GM12864 (cell line): ENCODE data around the gene AGAP9.

Experiments
- DNase-seq: peaks from one replicate; pipeline ENCODE4 v3.0.0-alpha.2; 2011; ENCODE audit warnings: low read depth
- H3K4me3 ChIP-seq: 2 replicates; pipeline ENCODE4 v1.5.1; 2011; ENCODE audit warnings: mild to moderate bottlenecking, low read depth, low read length, control low read depth
- TF ChIP-seq, protein P1 (sequence below): IDR thresholded peaks from 2 replicates; pipeline ENCODE4 v1.5.1; 2011; ENCODE audit warnings: low read depth, mild to moderate bottlenecking, moderate library complexity, low read length, control low read depth, inconsistent platforms; ENCODE audit errors: missing control alignments

Gene AGAP9

GRCh38 chr10:47454780-47455058 lies 68.7 kb downstream of the AGAP9 start:
- DNase-seq = no peak
- H3K4me3 ChIP-seq = no peak overlapping the region
- TF ChIP-seq, protein P1, sequence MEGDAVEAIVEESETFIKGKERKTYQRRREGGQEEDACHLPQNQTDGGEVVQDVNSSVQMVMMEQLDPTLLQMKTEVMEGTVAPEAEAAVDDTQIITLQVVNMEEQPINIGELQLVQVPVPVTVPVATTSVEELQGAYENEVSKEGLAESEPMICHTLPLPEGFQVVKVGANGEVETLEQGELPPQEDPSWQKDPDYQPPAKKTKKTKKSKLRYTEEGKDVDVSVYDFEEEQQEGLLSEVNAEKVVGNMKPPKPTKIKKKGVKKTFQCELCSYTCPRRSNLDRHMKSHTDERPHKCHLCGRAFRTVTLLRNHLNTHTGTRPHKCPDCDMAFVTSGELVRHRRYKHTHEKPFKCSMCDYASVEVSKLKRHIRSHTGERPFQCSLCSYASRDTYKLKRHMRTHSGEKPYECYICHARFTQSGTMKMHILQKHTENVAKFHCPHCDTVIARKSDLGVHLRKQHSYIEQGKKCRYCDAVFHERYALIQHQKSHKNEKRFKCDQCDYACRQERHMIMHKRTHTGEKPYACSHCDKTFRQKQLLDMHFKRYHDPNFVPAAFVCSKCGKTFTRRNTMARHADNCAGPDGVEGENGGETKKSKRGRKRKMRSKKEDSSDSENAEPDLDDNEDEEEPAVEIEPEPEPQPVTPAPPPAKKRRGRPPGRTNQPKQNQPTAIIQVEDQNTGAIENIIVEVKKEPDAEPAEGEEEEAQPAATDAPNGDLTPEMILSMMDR = no peak

DNA sequence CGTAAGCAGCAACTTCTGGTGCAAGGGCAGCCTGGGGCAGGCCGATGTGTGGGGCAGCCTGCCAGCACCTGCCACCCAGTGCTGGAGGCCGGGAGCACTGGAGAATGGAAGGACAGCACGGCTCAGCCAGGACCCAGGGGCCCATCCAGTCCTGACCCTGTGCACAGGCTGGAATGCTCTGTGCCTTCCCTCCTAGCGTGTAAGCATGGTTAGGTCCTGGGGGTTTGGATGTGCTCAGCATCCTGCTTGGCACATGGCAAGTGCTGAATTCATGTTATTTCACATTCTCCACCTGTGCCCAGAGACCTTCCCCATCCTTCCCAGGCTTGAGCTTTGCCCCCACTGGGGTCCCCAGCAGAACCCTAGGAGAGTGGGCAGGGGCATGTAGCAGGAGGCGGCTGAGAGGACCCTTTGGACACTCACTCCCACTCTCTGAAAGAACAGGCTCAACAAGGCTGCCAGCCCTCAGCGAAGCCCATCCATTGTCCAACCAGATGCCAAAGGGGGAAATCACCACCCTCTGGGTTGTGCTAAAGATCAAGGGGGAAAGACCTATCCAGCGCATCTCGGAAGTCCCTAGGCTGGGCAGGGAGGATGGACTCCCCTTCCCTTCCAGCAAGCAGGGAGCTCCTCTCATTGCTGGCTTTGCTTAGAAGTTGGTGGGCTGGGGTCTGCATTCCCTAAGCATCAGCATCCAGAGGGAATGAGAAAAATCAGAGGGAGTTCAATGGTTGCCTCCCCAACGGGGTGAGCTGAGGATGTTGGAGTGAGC lies 69.2 kb downstream of the AGAP9 start:
- TF ChIP-seq, protein P1 = no peak
- no peak for DNase-seq
- H3K4me3 ChIP-seq = no peak overlapping the region

- no peak for DNase-seq
- no peak overlapping the region for H3K4me3 ChIP-seq
- TF ChIP-seq, protein P1 = no peak
Observed at GRCh38 chr10:47453141-47454007, 70.1 kb downstream of the AGAP9 start.

DNA sequence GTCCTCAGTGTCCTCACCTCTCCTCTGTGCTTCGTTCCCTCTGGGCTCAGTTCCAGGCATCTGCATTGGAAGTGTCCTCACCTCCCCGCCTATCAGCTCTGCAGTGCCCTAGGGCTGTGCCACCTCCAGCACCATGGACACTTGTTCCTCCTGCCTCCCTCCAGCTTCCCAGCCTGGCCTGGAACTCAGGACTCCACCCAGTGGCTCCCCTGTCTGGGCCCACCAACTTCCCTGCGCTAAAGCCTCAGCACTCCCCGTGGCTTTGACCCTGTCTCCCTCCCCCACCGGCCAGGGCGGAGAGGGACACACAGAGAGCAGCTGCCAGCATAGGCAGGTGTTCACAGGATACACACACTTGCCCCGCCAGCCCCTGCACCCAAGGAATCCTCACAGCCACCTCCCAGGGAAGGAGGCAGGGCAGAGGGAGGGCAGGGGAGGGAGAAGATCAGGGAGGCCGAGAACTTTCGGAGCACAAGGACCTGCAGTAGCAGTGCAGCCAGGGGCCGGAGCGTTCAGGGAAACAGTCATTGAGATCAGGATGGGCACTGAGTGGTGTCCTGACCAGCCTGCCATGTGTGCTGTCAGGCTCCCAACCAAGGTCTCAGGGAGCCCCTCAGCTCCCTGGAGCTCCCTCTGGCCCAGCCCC lies 70.8 kb downstream of the AGAP9 start:
- DNase-seq = no peak
- H3K4me3 ChIP-seq = no peak overlapping the region
- TF ChIP-seq, protein P1 = no peak

GRCh38 chr10:47451998-47452494 lies 71.4 kb downstream of the AGAP9 start:
- DNase-seq = no peak
- no peak overlapping the region for H3K4me3 ChIP-seq
- TF ChIP-seq, protein P1 = no peak
